HS-27A (cell line): ENCODE results near the gene COMMD4.
"Not testable (repeated sequence)": the region's sequence is repeated elsewhere in the genome, so short reads cannot be mapped to it uniquely, and the experiment has no call there.

ENCODE experiments used
- DNase-seq: peaks from one replicate; pipeline ENCODE4 v3.0.0-alpha.2; 2012; ENCODE audit warnings: low read depth, missing footprints

The COMMD4 gene

GRCh38 chr15:75380773-75381172 lies 44.9 kb downstream of the COMMD4 start:
- DNase-seq = no peak

DNA sequence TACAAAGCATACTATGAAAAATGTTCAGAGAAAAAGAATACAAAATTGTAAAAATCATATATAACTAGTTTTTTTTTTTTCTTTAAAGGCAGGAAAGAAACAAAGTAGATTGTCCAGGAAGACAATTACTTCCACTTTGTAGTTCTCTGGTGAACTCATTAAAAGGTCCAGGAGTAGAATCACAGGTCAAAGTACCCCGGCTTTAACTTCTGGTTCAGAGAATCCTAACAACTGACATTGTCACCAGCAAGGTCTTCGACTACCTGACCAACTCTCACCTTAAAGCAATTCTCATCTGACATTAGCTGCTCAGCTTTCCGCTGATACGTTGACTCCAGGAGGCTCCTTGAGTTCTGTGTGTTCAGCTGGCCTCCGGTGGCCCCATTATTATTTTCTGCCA lies 48.1 kb downstream of the COMMD4 start:
- DNase-seq = not testable (repeated sequence)
